Muscle layer of colon (tissue), 2 donors: ENCODE data around the gene VWA5B1.
A peak's percentile ranks its signal among the peaks of the same experiment; 100 is the strongest.

Experiments used
- H3K27ac ChIP-seq: one replicate; pipeline ENCODE4 v1.7.0; 2013; ENCODE audit warnings: low read depth, mild to moderate bottlenecking, low read length, moderate library complexity
- H3K27me3 ChIP-seq, 2 donors: one replicate each; pipeline ENCODE4 v1.7.0; 2013; ENCODE audit warnings: low read length in 2 of 2, mild to moderate bottlenecking in 2 of 2; ENCODE audit not compliant: insufficient read depth in 2 of 2, control insufficient read depth in 1 of 2
- H3K36me3 ChIP-seq: one replicate; pipeline ENCODE4 v1.7.0; 2013; ENCODE audit warnings: mild to moderate bottlenecking, low read length; ENCODE audit not compliant: insufficient read depth
- H3K4me1 ChIP-seq: one replicate; pipeline ENCODE4 v1.7.0; 2013; ENCODE audit warnings: mild to moderate bottlenecking, low read length; ENCODE audit not compliant: insufficient read depth
- H3K4me3 ChIP-seq, 2 donors: one replicate each; pipeline ENCODE4 v1.7.0; 2013; ENCODE audit warnings: low read length in 2 of 2, low read depth in 1 of 2, mild to moderate bottlenecking in 1 of 2, moderate library complexity in 1 of 2
- H3K9ac ChIP-seq: one replicate; pipeline ENCODE4 v1.7.0; 2013; ENCODE audit warnings: low read length
- H3K9me3 ChIP-seq: one replicate; pipeline ENCODE4 v1.7.0; 2013; ENCODE audit warnings: mild to moderate bottlenecking, low read length
- donor health status: abdominal sarcoma.
- donor health status: Adenocarcinoma of cecum.

The VWA5B1 gene, protein sequence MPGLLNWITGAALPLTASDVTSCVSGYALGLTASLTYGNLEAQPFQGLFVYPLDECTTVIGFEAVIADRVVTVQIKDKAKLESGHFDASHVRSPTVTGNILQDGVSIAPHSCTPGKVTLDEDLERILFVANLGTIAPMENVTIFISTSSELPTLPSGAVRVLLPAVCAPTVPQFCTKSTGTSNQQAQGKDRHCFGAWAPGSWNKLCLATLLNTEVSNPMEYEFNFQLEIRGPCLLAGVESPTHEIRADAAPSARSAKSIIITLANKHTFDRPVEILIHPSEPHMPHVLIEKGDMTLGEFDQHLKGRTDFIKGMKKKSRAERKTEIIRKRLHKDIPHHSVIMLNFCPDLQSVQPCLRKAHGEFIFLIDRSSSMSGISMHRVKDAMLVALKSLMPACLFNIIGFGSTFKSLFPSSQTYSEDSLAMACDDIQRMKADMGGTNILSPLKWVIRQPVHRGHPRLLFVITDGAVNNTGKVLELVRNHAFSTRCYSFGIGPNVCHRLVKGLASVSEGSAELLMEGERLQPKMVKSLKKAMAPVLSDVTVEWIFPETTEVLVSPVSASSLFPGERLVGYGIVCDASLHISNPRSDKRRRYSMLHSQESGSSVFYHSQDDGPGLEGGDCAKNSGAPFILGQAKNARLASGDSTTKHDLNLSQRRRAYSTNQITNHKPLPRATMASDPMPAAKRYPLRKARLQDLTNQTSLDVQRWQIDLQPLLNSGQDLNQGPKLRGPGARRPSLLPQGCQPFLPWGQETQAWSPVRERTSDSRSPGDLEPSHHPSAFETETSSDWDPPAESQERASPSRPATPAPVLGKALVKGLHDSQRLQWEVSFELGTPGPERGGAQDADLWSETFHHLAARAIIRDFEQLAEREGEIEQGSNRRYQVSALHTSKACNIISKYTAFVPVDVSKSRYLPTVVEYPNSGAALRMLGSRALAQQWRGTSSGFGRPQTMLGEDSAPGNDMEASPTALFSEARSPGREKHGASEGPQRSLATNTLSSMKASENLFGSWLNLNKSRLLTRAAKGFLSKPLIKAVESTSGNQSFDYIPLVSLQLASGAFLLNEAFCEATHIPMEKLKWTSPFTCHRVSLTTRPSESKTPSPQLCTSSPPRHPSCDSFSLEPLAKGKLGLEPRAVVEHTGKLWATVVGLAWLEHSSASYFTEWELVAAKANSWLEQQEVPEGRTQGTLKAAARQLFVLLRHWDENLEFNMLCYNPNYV

GRCh38 chr1:20290624-20291597, at the start of gene VWA5B1:
Gene VWA5B1 (plus strand): TSS chr1:20290875. CDS start chr1:20310602, 19,727 bp downstream.
- Histone ChIP-seq H3K9me3 (no peaks in the 10 kb centered on the region), H3K27ac (no peak within 1 kb of the TSS), H3K36me3 (no peaks in the 10 kb centered on the region), H3K4me3 (no peak within 1 kb of the TSS), H3K4me1 (no peaks in the 10 kb centered on the region), H3K9ac (no peak within 1 kb of the TSS), H3K27me3 (peaks cover 11 to 23% of the 10 kb centered on the region in 2 donors)

- Histone ChIP-seq H3K4me3 (no peak overlapping the region), H3K9me3 (no peaks in the 10 kb centered on the region), H3K27ac (no peak overlapping the region), H3K36me3 (no peaks in the 10 kb centered on the region), H3K9ac (no peak overlapping the region), H3K4me1 (no peaks in the 10 kb centered on the region), H3K27me3 (peaks cover 0 to 4% of the 10 kb centered on the region in 2 donors)
Measured at GRCh38 chr1:20242890-20243479, 47.7 kb upstream of the VWA5B1 start.

- no peak overlapping the region for H3K9ac ChIP-seq
- H3K36me3 ChIP-seq, result no peaks in the 10 kb centered on the region
- peaks cover 0 to 4% of the 10 kb centered on the region in 2 donors for H3K27me3 ChIP-seq
- no peak overlapping the region for H3K4me3 ChIP-seq
- H3K9me3 ChIP-seq, result no peaks in the 10 kb centered on the region
- H3K4me1 ChIP-seq, result no peaks in the 10 kb centered on the region
- no peak overlapping the region for H3K27ac ChIP-seq
Measured at GRCh38 chr1:20248971-20249612, 41.6 kb upstream of the VWA5B1 start.

GRCh38 chr1:20250340-20250989, 40.2 kb upstream of the VWA5B1 start:
- Histone ChIP-seq H3K9me3 (no peaks in the 10 kb centered on the region), H3K27ac (no peak overlapping the region), H3K4me1 (peaks cover 1% of the 10 kb centered on the region), H3K27me3 (peaks cover 0 to 4% of the 10 kb centered on the region in 2 donors), H3K4me3 (no peak overlapping the region), H3K36me3 (no peaks in the 10 kb centered on the region), H3K9ac (no peak overlapping the region)

DNA sequence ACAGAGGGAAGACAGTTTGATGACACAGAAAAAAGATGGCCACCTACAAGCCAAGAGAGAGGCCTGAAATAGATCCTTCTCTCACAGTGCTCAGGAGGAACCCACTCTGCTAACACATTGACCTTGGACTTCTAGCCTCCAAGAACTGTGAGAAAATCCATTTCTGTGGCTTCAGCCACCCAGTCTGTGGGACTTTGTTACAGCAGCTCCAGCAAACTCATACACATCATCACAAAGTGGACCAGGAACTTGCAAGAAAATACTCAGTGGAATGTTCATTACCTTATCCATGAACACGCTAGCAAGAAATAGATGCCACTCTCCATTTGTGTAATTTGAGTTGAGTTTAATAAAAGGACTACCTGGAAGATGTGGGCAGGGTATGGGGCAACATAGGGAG, 38.1 kb upstream of the VWA5B1 start:
- Histone ChIP-seq H3K9ac (no peak overlapping the region), H3K4me3 (no peak overlapping the region), H3K27me3 (no peaks in the 10 kb centered on the region), H3K27ac (no peak overlapping the region), H3K36me3 (no peaks in the 10 kb centered on the region), H3K4me1 (peaks cover 5% of the 10 kb centered on the region), H3K9me3 (no peaks in the 10 kb centered on the region)

GRCh38 chr1:20255666-20256065, 35.0 kb upstream of the VWA5B1 start:
- H3K4me3 ChIP-seq, result peak overlapping the region in 1 of 2 donors; percentile 3
- peaks cover 19% of the 10 kb centered on the region for H3K4me1 ChIP-seq
- H3K9me3 ChIP-seq, result no peaks in the 10 kb centered on the region
- H3K27ac ChIP-seq, result no peak overlapping the region
- no peaks in the 10 kb centered on the region for H3K36me3 ChIP-seq
- no peaks in the 10 kb centered on the region for H3K27me3 ChIP-seq
- no peak overlapping the region for H3K9ac ChIP-seq

DNA sequence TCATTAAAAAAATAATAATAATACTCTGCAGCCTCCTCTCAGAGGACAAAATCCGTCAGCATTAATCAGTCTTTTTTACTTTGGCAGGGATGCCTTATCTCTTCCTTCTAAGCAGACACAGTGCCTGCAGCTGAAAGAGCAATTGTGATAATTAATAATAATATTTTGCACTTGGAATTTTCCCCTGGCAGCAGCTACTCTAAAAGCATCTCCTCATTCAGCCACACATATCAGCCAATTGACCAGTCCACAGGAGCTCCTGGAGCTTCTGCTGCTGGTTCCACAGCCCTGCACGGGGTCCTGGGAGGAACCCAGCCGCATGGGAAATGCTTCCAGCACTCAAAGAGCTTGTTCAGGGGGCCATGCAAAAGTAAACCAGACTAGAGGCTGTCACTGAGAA, 31.0 kb upstream of the VWA5B1 start:
- H3K9me3 ChIP-seq, result no peaks in the 10 kb centered on the region
- H3K27me3 ChIP-seq, result no peaks in the 10 kb centered on the region

DNA sequence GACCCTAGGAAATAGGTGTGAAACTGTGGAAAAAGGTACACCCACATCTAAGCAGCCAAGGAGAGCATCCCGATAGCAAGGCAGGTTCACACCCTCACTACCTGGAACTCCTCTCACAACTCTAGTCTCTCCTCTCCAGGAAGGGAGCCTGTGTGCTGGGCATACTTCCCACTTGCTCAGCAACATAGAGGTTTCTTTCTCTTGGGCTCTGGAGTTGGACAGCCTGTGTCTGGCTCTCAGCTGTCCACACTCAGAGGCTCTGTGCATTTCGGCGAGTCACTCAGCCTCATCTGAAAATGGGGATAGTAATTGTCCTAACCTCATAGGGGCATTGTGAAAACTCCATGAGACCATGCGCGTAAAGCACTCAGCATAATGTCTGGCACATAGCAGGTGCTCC, 29.6 kb upstream of the VWA5B1 start:
- no peaks in the 10 kb centered on the region for H3K27me3 ChIP-seq
- H3K4me1 ChIP-seq, result peaks cover 30% of the 10 kb centered on the region
- no peak overlapping the region for H3K9ac ChIP-seq
- H3K27ac ChIP-seq, result no peak overlapping the region
- H3K9me3 ChIP-seq, result no peaks in the 10 kb centered on the region
- H3K36me3 ChIP-seq, result no peaks in the 10 kb centered on the region
- H3K4me3 ChIP-seq, result no peak overlapping the region

More for the DNA sequence above, 31.0 kb upstream of the VWA5B1 start:
- H3K4me3 ChIP-seq, result no peak overlapping the region
- H3K9ac ChIP-seq, result no peak overlapping the region
- peak overlapping the region; percentile 54 for H3K27ac ChIP-seq
- peaks cover 28% of the 10 kb centered on the region for H3K4me1 ChIP-seq
- H3K36me3 ChIP-seq, result no peaks in the 10 kb centered on the region

DNA sequence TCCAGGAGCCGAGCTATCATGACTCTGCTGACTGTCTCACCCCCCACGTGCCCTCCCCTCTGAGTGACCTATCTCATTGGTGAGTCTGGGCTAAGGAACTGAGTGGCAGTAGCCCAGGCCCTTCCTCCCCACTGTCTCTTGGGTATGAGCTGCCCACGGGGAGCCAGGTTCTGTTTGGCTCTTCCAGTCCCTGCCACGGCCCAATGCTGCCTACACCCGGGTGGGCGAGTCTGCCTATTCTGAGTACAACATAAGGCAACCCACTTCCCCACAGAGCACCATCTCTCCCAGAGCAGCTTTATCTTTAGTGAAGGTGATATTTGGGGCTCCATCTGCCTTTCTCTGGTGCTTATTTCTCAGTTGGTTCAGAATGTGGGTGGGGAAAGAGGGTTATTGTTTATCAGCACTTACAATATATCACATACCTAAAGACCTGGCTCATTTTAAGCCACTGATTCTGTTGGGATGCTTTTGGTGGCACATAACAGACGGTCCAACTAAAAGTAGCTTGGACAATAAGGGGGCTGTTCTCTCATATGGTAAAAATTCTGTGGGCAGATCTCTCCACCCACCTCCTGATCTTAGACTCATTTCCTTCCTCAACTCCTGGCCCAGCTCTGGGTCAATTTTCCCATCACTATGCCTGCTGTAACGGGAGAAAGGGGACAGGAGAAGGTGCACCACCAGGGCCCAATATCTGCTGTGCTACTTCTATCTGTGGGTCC, 27.7 kb upstream of the VWA5B1 start:
- peaks cover 30% of the 10 kb centered on the region for H3K4me1 ChIP-seq
- no peak overlapping the region for H3K27ac ChIP-seq
- H3K27me3 ChIP-seq, result no peaks in the 10 kb centered on the region
- no peak overlapping the region for H3K4me3 ChIP-seq
- H3K36me3 ChIP-seq, result no peaks in the 10 kb centered on the region
- H3K9me3 ChIP-seq, result no peaks in the 10 kb centered on the region
- no peak overlapping the region for H3K9ac ChIP-seq
